ENCODE results near the gene GPR32.

GPR32 gene

GRCh38 chr19:50820549-50821247 is 50.4 kb downstream of the GPR32 start:
- Histone ChIP-seq H3K9me3 (ENCODE audit: insufficient read depth, low read length) (no peaks in the 10 kb centered on the region), H3K4me2 (ENCODE audit: low read depth, low read length, poor library complexity, severe bottlenecking) (no peak overlapping the region), H3K27ac (ENCODE audit: low read depth, low read length) (no peak overlapping the region), H3F3A (ENCODE audit: insufficient read depth) (no peaks in the 10 kb centered on the region), H3K4me3 (ENCODE audit: insufficient read depth, low read length, poor library complexity, severe bottlenecking) (no peak overlapping the region), H4K20me1 (ENCODE audit: low read depth, low read length) (no peaks in the 10 kb centered on the region), H3K27me3 (ENCODE audit: low read length) (no peaks in the 10 kb centered on the region), H3K36me3 (ENCODE audit: low read length) (no peaks in the 10 kb centered on the region), H2AFZ (ENCODE audit: low read depth, low read length, severe bottlenecking) (no peak overlapping the region), H3K9ac (ENCODE audit: low read length) (no peak overlapping the region), H3K79me2 (ENCODE audit: insufficient read depth, low read length) (no peaks in the 10 kb centered on the region), H3K9me2 (replicated peaks; ENCODE audit: insufficient read depth, low read length) (no peaks in the 10 kb centered on the region)
- no peak for TF ChIP-seq CTCF (IDR thresholded peaks at IDR 0.05; ENCODE audit: insufficient read depth, low read length, poor library complexity, severe bottlenecking)
- no peak for TF ChIP-seq EZH2phosphoT487 (conservative IDR thresholded peaks at IDR 0.05; ENCODE audit: low read length)

DNA sequence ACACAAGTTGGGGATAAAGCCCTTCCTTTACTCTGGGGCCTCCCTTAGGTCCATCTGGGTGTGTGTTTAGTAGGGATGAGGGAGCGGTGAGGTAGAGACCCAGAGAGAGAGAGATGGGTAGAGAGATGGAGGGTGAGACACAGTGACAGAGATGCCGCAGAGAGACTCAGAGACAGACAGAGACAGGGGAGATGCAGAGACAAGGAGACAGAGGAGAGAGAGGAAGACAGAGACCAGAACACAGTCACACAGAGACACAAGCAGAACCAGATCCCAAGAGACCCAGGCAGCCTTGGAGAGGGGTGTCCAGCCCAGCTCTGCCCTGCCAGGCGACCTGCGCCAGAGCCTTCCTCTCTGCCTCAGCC is 51.0 kb downstream of the GPR32 start:
- H3K27me3 ChIP-seq (ENCODE audit: low read length): no peaks in the 10 kb centered on the region

More for the DNA sequence above, 51.0 kb downstream of the GPR32 start:
- H3K9me2 ChIP-seq (replicated peaks; ENCODE audit: insufficient read depth, low read length): no peaks in the 10 kb centered on the region
- no peaks in the 10 kb centered on the region for H4K20me1 ChIP-seq (ENCODE audit: low read depth, low read length)
- no peaks in the 10 kb centered on the region for H3F3A ChIP-seq (ENCODE audit: insufficient read depth)
- H3K9me3 ChIP-seq (ENCODE audit: insufficient read depth, low read length): no peaks in the 10 kb centered on the region
- H3K79me2 ChIP-seq (ENCODE audit: insufficient read depth, low read length): no peaks in the 10 kb centered on the region
- TF ChIP-seq EZH2phosphoT487 (conservative IDR thresholded peaks at IDR 0.05; ENCODE audit: low read length): no peak
- no peak for TF ChIP-seq CTCF (IDR thresholded peaks at IDR 0.05; ENCODE audit: insufficient read depth, low read length, poor library complexity, severe bottlenecking)
- H3K4me2 ChIP-seq (ENCODE audit: low read depth, low read length, poor library complexity, severe bottlenecking): no peak overlapping the region
- no peak overlapping the region for H3K4me3 ChIP-seq (ENCODE audit: insufficient read depth, low read length, poor library complexity, severe bottlenecking)
- H3K9ac ChIP-seq (ENCODE audit: low read length): no peak overlapping the region
- H3K36me3 ChIP-seq (ENCODE audit: low read length): no peaks in the 10 kb centered on the region
- no peak overlapping the region for H3K27ac ChIP-seq (ENCODE audit: low read depth, low read length)
- no peak overlapping the region for H2AFZ ChIP-seq (ENCODE audit: low read depth, low read length, severe bottlenecking)
